ENCODE measurements around the gene ASTN2. TPM values are rescaled to one million over a fixed set of nuclear protein-coding genes. Genes with fewer than 3 reads are reported as not detected.
A peak's percentile ranks its signal among the peaks of the same experiment; 100 is the strongest.

ASTN2 gene
- total and polyA plus RNA-seq, 9 of the 15 experiments (the other 6 are each of a cell fraction or from before 2014, with no cell fraction given) = 0.56 to 3.5 (median 1.9) TPM

DNA sequence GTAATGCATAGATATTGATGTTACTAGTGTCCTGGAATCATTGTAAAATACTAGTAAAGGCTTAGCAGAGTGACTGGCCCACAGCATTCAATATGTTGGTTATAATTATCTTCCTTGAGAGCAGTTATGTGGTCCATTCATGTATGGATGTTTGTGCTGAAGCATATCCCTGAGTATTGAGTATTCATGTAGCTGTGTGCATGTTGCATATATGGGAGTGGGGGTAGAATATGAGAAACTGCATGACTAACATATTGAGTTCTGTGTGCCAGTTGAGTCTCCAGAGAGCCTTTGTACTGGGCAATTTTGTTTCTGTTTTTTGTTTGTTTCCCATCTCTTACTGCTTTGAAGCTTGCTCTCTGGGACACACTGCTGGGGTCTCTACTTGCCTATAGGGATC is 950.4 kb downstream of the ASTN2 start:
- Histone ChIP-seq H3K4me2 (ENCODE audit: insufficient read depth, low read length) (peak overlapping the region; percentile 76), H4K20me1 (replicated peaks; ENCODE audit: control insufficient read depth, insufficient read depth, low read length) (no peaks in the 10 kb centered on the region), H3K4me3 (no peak overlapping the region), H3K27me3 (ENCODE audit: control insufficient read depth in 2 of 2, insufficient read depth in 2 of 2, low read length in 2 of 2) (no peaks in the 10 kb centered on the region), H3K27ac (ENCODE audit: extremely low read depth, low read depth, low read length) (peak overlapping the region; percentile 95), H3K9ac (ENCODE audit: insufficient read depth in 1 of 2, low read depth in 2 of 2, low read length in 2 of 2) (peak overlapping the region in 1 of 2 experiments; percentile 70; a peak in 2 of 4 replicates), H3K4me1 (replicated peaks in 1 of 2; ENCODE audit: control insufficient read depth in 2 of 2, insufficient read depth in 2 of 2, low read length in 2 of 2) (peaks cover 21 to 80% of the 10 kb centered on the region in 2 experiments), H3K79me2 (ENCODE audit: control insufficient read depth, insufficient read depth, low read length) (no peaks in the 10 kb centered on the region), H3K9me1 (ENCODE audit: control insufficient read depth, insufficient read depth, low read length) (no peaks in the 10 kb centered on the region), H3K36me3 (ENCODE audit: control insufficient read depth, insufficient read depth, low read length) (no peaks in the 10 kb centered on the region), H3K9me3 (replicated peaks; ENCODE audit: control insufficient read depth, insufficient read depth, low read depth, low read length) (no peaks in the 10 kb centered on the region), H2AFZ (ENCODE audit: low read depth, low read length) (peak overlapping the region; percentile 35)
- intact Hi-C loops (cut with micrococcal nuclease) (loop anchor here (2.0 kb wide), 1 partner anchor 74 kb away; no protein-coding TSS in a partner anchor), in situ Hi-C loops (cut with MboI) (no loop called here)
- POLR2A ChIA-PET = interaction anchor here (1.3 to 1.7 kb wide), 2 partner anchors 20 to 43 kb away, joined by 6 read pairs; no protein-coding TSS in a partner anchor
- FAIRE-seq = no peak
- TF ChIP-seq EP300 (IDR thresholded peaks at IDR 0.05; ENCODE audit: low read length) (0 out of 2 replicates have a peak, but pooled peaks have one; percentile 7), FOSL1 (tag; conservative IDR thresholded peaks at IDR 0.05) (no peak), GABPA (tag; conservative IDR thresholded peaks at IDR 0.05; ENCODE audit: low read depth) (0 out of 2 replicates have a peak, but pooled peaks have one; percentile 42), NFRKB (IDR thresholded peaks at IDR 0.05; ENCODE audit: low read depth) (peak; percentile 54; the same call in 1 of the 2 replicates)
- DNase-seq (ENCODE audit: extremely low read depth in 1 of 4, low spot score in 3 of 4) = no peak
- CTCF ChIA-PET (ENCODE audit: low intra/inter-chr PET ratio) = no interaction called here
- no TSS peak for BruUV-seq (replicated peaks)
- no peak for ATAC-seq

DNA sequence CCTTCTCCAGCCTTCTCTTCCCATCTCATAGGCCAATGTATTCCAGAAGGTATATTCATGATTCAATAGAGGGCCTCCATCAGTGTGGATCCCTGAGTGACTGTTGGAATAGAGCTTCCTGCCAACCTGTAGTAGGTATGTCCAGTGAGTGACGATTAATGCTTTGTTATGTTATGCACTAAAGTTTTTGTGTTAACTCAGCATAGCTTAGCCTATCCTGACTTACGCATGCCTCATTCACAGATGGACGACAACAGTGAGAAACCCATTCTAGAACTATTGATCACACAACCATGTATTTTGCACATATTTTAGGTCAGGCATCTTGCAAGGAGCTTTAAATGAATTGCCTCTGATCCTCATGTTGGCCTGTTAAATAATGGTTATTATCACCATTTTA is 953.2 kb downstream of the ASTN2 start:
- Histone ChIP-seq H3K27ac (ENCODE audit: extremely low read depth, low read depth, low read length) (0 out of 3 replicates have a peak overlapping the region, but pooled peaks have one; percentile 6), H3K27me3 (ENCODE audit: control insufficient read depth in 2 of 2, insufficient read depth in 2 of 2, low read length in 2 of 2) (no peaks in the 10 kb centered on the region), H4K20me1 (replicated peaks; ENCODE audit: control insufficient read depth, insufficient read depth, low read length) (no peaks in the 10 kb centered on the region), H2AFZ (ENCODE audit: low read depth, low read length) (peak overlapping the region; percentile 63; the same call in 1 of the 2 replicates), H3K9me1 (ENCODE audit: control insufficient read depth, insufficient read depth, low read length) (no peaks in the 10 kb centered on the region), H3K36me3 (ENCODE audit: control insufficient read depth, insufficient read depth, low read length) (no peaks in the 10 kb centered on the region), H3K79me2 (ENCODE audit: control insufficient read depth, insufficient read depth, low read length) (no peaks in the 10 kb centered on the region), H3K4me3 (no peak overlapping the region), H3K4me1 (replicated peaks in 1 of 2; ENCODE audit: control insufficient read depth in 2 of 2, insufficient read depth in 2 of 2, low read length in 2 of 2) (peaks cover 10 to 54% of the 10 kb centered on the region in 2 experiments), H3K4me2 (ENCODE audit: insufficient read depth, low read length) (no peak overlapping the region), H3K9ac (ENCODE audit: insufficient read depth in 1 of 2, low read depth in 2 of 2, low read length in 2 of 2) (no peak overlapping the region), H3K9me3 (replicated peaks; ENCODE audit: control insufficient read depth, insufficient read depth, low read depth, low read length) (peaks cover 6% of the 10 kb centered on the region)
- in situ Hi-C loops (cut with MboI) = no loop called here
- CTCF ChIA-PET (ENCODE audit: low intra/inter-chr PET ratio) = no interaction called here
- 94% methylated on average over 3 of the region's 3 CpGs for WGBS (ENCODE audit: insufficient coverage, low coverage, missing lambda C conversion rate)
- TF ChIP-seq SOX6 (IDR thresholded peaks at IDR 0.05) (no peak), ZNF12 (CRISPR knock-in tag; IDR thresholded peaks at IDR 0.05) (peak; percentile 96), ZNF316 (IDR thresholded peaks at IDR 0.05) (0 out of 2 replicates have a peak, but pooled peaks have one; percentile 9)
- FAIRE-seq (no peak), DNase-seq (ENCODE audit: extremely low read depth in 1 of 4, low spot score in 3 of 4) (no peak), ATAC-seq (no peak)
- intact Hi-C loops (cut with micrococcal nuclease) = no loop called here
- POLR2A ChIA-PET = interaction anchor here (0.5 to 1.1 kb wide), 5 partner anchors 9 to 1562 kb away, joined by 3 to 4 read pairs (median 3); no protein-coding TSS in a partner anchor
- no TSS peak for BruUV-seq (replicated peaks)

All from K562 (cell line).